HepG2 (cell line): ENCODE data around the gene TGM4.

Experiments used
- CHD2 ChIP-seq: IDR thresholded peaks from 2 replicates; pipeline ENCODE4 v1.6.1; 2011; ENCODE audit warnings: low read depth, low read length, improper control_type of control experiment
- CTCF ChIP-seq: sonication (generic); formaldehyde crosslinking; IDR thresholded peaks from 2 replicates; pipeline ENCODE4 v1.5.0; 2020; ENCODE audit warnings: mild to moderate bottlenecking, missing genetic modification reagents, moderate library complexity
- FOXO1 ChIP-seq: sonication (generic); formaldehyde crosslinking; IDR thresholded peaks from 2 replicates; pipeline ENCODE4 v1.4.0; 2020; ENCODE audit warnings: missing genetic modification reagents
- HNRNPUL1 ChIP-seq: fragments of 200-400 bp; formaldehyde crosslinking; IDR thresholded peaks from 2 replicates; pipeline ENCODE4 v1.6.1; 2017; ENCODE audit warnings: low read depth, mild to moderate bottlenecking, low read length, moderate library complexity
- JUNB ChIP-seq: sonication (generic); formaldehyde crosslinking; IDR thresholded peaks from 2 replicates; pipeline ENCODE4 v1.8.0; 2022; ENCODE audit warnings: missing genetic modification reagents, mild to moderate bottlenecking, borderline replicate concordance
- KAT2B ChIP-seq: fragments of 150-350 bp; IDR thresholded peaks from 2 replicates; pipeline ENCODE4 v1.6.1; 2014; ENCODE audit warnings: low read depth, low read length, borderline replicate concordance
- SETDB1 ChIP-seq: sonication (generic); formaldehyde crosslinking; IDR thresholded peaks from 2 replicates; pipeline ENCODE4 v1.5.1; 2020; ENCODE audit warnings: missing genetic modification reagents, mild to moderate bottlenecking, borderline replicate concordance
- TBP ChIP-seq: sonication (generic); formaldehyde crosslinking; IDR thresholded peaks from 2 replicates; pipeline ENCODE4 v1.5.0; 2020; ENCODE audit warnings: missing genetic modification reagents

- TF ChIP-seq KAT2B: no peak
- TF ChIP-seq FOXO1 (CRISPR knock-in tag): no peak
- TF ChIP-seq TBP (CRISPR knock-in tag): no peak
- no peak for TF ChIP-seq CHD2
- no peak for TF ChIP-seq SETDB1
- TF ChIP-seq CTCF: no peak
- TF ChIP-seq HNRNPUL1: no peak
- no peak for TF ChIP-seq JUNB (CRISPR knock-in tag)
Measured at GRCh38 chr3:44931791-44932190, 57.4 kb downstream of the TGM4 start.
